ENCODE results near the gene TMEM175. TPM values are rescaled to one million over a fixed set of nuclear protein-coding genes. Genes with fewer than 3 reads are reported as not detected.

Gene TMEM175
- total RNA-seq, 1 donor from 2014 or later, result 30.6 TPM

- Mint-ChIP-seq H3K36me3 (ENCODE audit: insufficient read depth) (no peaks in the 10 kb centered on the region), H3K9me3 (ENCODE audit: low read depth) (no peaks in the 10 kb centered on the region), H3K4me1 (ENCODE audit: low read depth) (peaks cover 21% of the 10 kb centered on the region), H3K4me3 (ENCODE audit: low read depth) (no peak overlapping the region), H3K27me3 (no peaks in the 10 kb centered on the region), H3K27ac (no peak overlapping the region)
- no peak for DNase-seq (ENCODE audit: low spot score, unreplicated experiment)
- TF ChIP-seq CTCF (IDR thresholded peaks at IDR 0.05; ENCODE audit: unreplicated experiment), result no peak
Measured at GRCh38 chr4:990746-991367, 58.6 kb downstream of the TMEM175 start.

- H3K4me3 Mint-ChIP-seq (ENCODE audit: low read depth), result no peak overlapping the region
- DNase-seq (ENCODE audit: low spot score, unreplicated experiment), result no peak
- H3K9me3 Mint-ChIP-seq (ENCODE audit: low read depth), result no peaks in the 10 kb centered on the region
- H3K27ac Mint-ChIP-seq, result no peak overlapping the region
- peaks cover under 1% of the 10 kb centered on the region for H3K27me3 Mint-ChIP-seq
- H3K36me3 Mint-ChIP-seq (ENCODE audit: insufficient read depth), result no peaks in the 10 kb centered on the region
- no peak for TF ChIP-seq CTCF (IDR thresholded peaks at IDR 0.05; ENCODE audit: unreplicated experiment)
- peaks cover 15% of the 10 kb centered on the region for H3K4me1 Mint-ChIP-seq (ENCODE audit: low read depth)
Measured at GRCh38 chr4:991451-992296, 59.4 kb downstream of the TMEM175 start.

- TF ChIP-seq CTCF (IDR thresholded peaks at IDR 0.05; ENCODE audit: unreplicated experiment), result no peak
- Mint-ChIP-seq H3K27ac (peak overlapping the region; percentile 95), H3K4me1 (ENCODE audit: low read depth) (peaks cover 14% of the 10 kb centered on the region), H3K9me3 (ENCODE audit: low read depth) (no peaks in the 10 kb centered on the region), H3K36me3 (ENCODE audit: insufficient read depth) (no peaks in the 10 kb centered on the region), H3K27me3 (peaks cover 4% of the 10 kb centered on the region), H3K4me3 (ENCODE audit: low read depth) (peak overlapping the region; percentile 37)
- DNase-seq (ENCODE audit: low spot score, unreplicated experiment), result no peak
Measured at GRCh38 chr4:992297-993110, 60.2 kb downstream of the TMEM175 start.

- H3K36me3 Mint-ChIP-seq (ENCODE audit: insufficient read depth), result no peaks in the 10 kb centered on the region
- H3K27ac Mint-ChIP-seq, result peak within 1 kb of the TSS; percentile 95
- H3K4me1 Mint-ChIP-seq (ENCODE audit: low read depth), result peaks cover 13% of the 10 kb centered on the region
- no peak for DNase-seq (ENCODE audit: low spot score, unreplicated experiment)
- H3K9me3 Mint-ChIP-seq (ENCODE audit: low read depth), result no peaks in the 10 kb centered on the region
- no peak for TF ChIP-seq CTCF (IDR thresholded peaks at IDR 0.05; ENCODE audit: unreplicated experiment)
- H3K27me3 Mint-ChIP-seq, result peaks cover 11% of the 10 kb centered on the region
- H3K4me3 Mint-ChIP-seq (ENCODE audit: low read depth), result peak within 1 kb of the TSS; percentile 37
Measured at GRCh38 chr4:993111-994029, 61.1 kb downstream of the TMEM175 start, which contains the start of gene SLC26A1. SLC26A1 (minus strand) TSS chr4:993404; CDS start chr4:991703, 1,701 bp downstream.

Data from progenitor cell of endocrine pancreas (in vitro differentiated cells).